ENCODE data around the gene TRDN.
"Not testable (repeated sequence)": the region's sequence is repeated elsewhere in the genome, so short reads cannot be mapped to it uniquely, and the experiment has no call there.

TRDN gene

DNA sequence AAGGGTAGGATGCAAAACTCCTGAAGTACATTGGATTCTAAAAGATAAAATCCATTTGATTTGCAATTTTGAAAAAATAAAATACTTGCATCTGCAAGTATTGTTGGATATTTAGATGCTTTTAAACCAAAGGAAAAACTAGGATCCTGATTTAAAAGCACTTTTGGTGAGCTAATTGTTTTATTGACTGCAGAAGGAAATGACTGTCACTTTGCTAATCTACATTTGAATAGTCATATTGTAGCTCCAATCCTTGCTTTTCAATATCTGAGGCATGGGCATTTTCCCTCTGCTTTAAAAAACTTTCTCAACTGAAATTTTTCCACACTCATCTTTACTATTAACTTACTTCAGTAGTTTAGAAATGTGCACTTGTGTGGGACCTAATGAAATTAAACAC, 74.1 kb downstream of the TRDN start:
- no peak for DNase-seq (ENCODE audit: low read depth in 2 of 2)

GRCh38 chr6:123562264-123562663, 74.5 kb downstream of the TRDN start:
- DNase-seq (ENCODE audit: low read depth in 2 of 2), result no peak

DNA sequence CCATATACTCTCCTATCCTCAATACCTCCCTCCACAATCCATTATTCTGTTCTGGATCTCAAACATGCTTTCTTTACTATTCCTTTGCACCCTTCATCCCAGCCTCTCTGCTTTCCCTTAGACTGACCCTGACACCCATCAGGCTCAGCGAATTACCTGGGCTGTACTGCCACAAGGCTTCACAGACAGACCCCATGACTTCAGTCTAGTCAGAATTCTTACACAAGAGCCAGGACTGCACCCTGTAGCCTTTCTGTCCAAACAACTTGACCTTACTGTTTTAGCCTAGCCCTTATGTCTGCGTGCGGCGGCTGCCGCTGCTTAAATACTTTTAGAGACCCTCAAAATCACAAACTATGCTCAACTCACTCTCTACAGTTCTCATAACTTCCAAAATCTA, 76.9 kb downstream of the TRDN start:
- DNase-seq (ENCODE audit: low read depth in 2 of 2), result not testable (repeated sequence)

GRCh38 chr6:123557474-123557873, 79.3 kb downstream of the TRDN start:
- not testable (repeated sequence) for DNase-seq (ENCODE audit: low read depth in 2 of 2)

GRCh38 chr6:123551939-123552707, 84.6 kb downstream of the TRDN start:
- no peak for DNase-seq (ENCODE audit: low read depth in 2 of 2)

GRCh38 chr6:123550052-123550617, 86.6 kb downstream of the TRDN start:
- no peak for DNase-seq (ENCODE audit: low read depth in 2 of 2)

GRCh38 chr6:123549476-123549875, 87.3 kb downstream of the TRDN start:
- no peak for DNase-seq (ENCODE audit: low read depth in 2 of 2)

DNA sequence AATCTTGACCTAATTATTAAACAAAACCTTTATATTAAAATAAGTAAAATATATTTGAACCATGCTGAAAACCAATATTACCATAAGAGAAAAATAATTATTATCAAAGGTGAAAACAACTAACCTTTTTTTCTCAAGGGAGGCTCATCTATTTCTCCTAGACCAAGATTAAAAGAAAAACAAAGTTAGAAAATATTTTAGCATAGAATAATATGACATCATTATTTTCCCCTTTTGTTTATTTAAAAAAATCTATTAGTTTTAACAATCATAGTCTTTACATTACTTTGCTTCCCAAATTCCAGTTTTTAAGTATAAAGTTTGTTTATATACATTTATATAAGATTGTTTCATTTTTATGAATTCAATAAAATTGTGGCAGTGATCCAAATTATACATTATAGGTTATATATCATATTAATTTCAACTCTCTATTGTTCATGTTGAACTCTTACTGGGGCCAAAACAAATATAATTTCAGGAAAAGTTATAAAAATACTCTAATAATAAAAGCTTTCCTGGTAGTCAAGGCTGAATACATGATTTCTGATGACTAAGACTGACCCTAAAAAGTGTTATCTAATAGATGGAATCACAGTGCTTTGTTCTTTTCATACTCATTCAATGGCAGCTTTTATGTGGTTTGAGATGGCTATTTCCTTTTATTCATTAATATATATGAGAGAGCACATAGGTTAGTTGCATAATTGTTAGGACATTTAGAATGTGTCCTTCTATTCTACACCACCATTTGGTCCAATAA, 89.4 kb downstream of the TRDN start:
- no peak for DNase-seq (ENCODE audit: low read depth in 2 of 2)

DNA sequence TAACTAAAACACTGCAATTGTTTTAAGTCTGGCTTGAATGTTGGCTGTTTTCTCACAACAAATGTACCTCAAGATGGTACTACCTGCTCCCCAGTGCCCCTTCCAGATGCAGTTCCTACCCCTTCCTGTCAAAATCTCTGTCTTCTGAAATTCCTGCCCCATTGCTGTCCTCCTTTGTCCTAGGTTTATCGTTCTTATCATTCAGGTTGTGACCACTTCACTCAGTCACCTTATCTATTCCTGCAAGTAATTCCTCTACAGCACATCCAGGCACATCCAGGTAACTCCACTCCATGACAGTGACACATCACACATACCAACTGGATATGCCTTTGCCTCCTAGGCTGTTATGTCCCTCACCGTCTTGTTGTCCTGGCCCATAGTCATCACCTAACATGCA, 90.2 kb downstream of the TRDN start:
- DNase-seq (ENCODE audit: low read depth in 2 of 2), result no peak

- no peak for DNase-seq (ENCODE audit: low read depth in 2 of 2)
These were observed 95.3 kb downstream of the TRDN start for GRCh38 chr6:123541462-123541861.

DNA sequence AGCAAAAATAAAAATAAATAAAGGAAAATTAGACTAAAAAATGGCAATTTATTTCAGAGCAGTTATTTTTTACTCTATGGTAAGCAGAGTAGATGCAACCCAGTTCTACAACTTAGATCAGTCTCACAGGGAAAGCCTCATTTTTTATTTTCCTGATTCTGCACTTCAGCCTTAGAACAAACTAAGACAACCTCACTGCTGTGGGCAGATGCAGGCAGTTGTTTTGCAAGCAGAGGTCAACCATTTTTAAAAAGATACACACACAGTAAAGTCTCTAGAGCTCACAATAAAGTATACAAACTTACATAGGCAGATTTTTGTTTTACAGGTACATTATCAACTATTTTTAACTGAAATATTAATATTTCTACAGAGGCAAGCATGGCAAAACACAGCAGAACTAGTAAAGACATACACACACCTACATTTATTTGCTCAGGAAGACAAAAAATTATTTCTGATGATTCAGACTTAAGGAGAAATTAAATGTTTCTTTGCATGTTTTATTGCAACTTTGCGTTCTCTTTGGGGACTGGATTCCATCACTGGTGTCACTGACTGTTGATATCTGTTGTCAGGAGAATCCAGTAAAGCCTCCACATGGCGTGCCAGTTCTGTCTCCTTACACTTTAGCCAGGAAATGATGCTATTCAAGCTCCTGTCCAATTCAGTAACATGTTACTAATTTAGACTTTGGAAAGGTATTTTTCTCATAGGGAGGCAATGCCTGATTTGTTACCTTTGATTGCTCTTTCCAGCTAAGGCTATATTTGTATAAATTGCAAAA, 102.7 kb downstream of the TRDN start:
- DNase-seq (ENCODE audit: low read depth in 2 of 2), result no peak

DNA sequence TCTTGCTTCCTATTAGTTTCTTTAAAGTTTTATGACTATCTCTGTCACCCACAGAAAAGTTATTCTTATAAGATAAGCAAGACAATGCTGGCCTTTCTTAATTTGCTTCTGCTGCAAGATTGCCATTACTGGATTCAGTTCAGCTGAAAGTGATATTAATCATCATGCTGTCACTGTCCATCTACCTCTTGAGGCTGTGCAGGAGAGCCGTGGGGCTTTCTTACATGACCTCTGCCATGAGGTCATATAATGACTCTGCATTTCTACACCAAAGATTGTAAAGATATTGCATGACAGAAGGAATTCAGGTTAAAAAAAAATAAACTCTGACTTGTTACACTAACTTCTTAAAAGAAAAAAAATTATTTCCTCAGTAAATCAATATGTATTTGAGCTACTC, 106.9 kb downstream of the TRDN start:
- DNase-seq (ENCODE audit: low read depth in 2 of 2), result no peak

GRCh38 chr6:123529058-123529457, 107.7 kb downstream of the TRDN start:
- DNase-seq (ENCODE audit: low read depth in 2 of 2), result no peak

DNA sequence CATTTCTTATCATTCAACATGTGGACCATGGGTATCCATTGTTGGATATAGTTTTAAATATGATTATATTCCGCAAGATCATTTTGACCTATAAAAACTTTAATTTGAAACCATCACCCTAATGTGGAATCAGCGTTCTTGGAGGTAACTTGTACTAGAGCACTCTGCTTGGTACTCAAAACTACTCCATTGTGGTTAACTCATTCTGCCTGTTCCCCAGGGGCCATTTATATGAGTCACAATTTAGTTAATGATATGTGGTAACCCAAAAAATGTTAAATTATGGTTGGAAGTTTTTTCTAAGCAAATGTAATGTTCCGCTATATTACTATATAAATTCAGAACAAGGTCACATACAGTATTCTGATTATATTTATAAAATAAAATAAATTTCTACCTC, 109.3 kb downstream of the TRDN start:
- no peak for DNase-seq (ENCODE audit: low read depth in 2 of 2)

GRCh38 chr6:123526128-123526527, 110.6 kb downstream of the TRDN start:
- DNase-seq (ENCODE audit: low read depth in 2 of 2), result no peak

- no peak for DNase-seq (ENCODE audit: low read depth in 2 of 2)
These were observed 112.0 kb downstream of the TRDN start for GRCh38 chr6:123524781-123525180.

DNA sequence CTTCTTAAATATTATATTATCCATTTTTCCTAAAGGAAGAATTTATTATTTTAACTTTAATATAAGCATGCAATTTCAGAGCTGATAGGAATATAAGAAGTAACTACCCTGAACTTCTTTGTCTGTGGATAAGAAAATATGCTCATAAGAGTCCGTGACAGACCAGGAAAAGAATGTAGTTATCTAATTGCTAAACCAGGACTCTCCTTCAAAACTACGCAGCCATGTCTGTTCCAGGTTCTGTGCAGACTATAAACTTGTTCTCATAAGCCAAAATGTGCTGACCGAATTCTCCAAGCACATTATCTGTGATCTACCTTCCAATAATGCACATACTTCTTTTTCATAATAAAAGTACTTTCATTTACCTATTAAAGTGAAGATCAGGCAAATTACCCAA, 116.5 kb downstream of the TRDN start:
- DNase-seq (ENCODE audit: low read depth in 2 of 2), result no peak

DNA sequence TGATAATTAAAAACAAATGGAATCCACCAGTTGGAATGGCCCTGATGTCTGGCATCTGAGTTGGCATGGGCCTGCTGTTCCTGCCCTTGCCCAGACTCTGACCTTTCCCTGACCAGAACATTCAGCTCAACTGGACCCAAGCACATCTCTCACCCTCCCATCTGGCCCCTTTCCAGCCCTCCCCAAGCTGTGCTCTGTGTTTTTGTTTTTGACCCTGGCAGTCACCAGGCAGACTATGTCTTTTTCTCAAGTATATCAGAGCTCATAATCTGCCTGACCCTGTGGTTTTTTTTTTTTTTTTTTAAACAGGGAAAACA, 117.6 kb downstream of the TRDN start:
- DNase-seq (ENCODE audit: low read depth in 2 of 2), result no peak

DNA sequence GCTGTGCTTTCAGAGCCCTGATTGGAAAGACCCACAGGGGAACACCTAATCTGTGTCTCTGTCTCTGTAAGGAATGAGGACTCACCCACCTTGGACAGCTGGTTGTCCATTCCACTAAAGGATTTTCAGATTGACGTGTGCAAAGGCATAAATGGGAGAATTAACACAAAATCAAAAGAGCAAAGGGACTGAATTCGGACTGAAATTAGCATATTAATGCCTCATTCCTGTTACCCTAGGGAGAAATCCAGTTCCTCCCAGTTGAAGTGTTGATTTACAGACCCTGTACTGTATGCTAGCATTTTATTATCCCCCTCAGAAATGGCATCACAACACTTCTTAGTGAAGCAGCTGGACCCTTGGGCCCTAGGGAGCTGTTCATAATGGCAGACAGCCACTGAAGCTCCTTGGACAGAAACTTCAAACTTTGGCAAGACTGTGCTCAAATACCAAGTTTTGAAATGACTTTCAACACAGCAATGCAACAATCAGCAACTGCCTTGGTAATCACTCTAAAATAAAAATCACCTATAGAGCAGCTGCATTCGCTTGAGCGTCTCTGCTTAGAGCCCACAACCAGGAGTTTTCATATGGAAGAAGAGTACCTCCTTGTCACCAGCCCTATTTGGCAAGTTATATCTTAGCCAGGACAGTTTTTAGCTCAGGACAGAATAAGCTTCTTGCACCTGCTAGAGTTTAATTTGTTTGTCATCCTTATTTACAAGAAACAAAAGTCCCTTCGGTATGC, 118.1 kb downstream of the TRDN start:
- DNase-seq (ENCODE audit: low read depth in 2 of 2), result no peak

DNA sequence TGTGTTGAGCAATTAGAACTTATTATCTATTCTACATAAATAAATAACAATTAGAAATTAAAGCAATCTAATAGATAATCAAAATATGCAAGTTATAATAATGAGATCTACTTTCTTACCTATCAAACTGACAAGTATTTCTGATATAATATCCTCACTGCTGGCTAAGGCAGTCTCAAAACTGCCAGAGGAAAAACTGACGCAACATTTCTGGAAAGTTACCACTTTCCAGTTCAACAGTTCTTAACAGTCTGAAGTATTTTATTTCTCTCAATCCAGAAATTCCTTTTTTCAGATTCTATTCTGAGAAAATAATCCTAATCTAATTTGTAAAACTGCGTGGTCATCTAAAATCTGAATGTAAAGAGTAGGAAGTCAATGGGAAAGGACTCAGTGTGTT, 121.0 kb downstream of the TRDN start:
- DNase-seq (ENCODE audit: low read depth in 2 of 2), result no peak

DNA sequence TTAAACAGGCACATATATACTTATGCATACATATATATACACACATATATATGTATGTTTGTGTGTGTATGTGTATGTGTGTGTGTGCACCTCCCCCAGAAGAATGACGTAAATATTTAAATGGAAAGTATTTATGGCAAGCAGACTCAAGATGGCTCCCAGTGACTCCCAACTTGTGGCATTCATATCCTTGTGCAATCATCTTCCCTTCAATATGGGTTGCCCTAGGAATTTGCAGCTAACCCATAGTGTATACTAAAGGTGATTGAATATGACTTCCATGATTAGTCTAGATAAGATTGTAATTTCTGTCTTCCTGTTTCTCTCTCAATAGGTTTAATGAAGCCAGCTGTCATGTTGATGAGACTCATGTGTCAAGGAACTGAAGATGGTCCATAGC, 127.6 kb downstream of the TRDN start:
- DNase-seq (ENCODE audit: low read depth in 2 of 2), result no peak

- DNase-seq (ENCODE audit: low read depth in 2 of 2), result no peak
These were observed 128.5 kb downstream of the TRDN start for GRCh38 chr6:123508290-123508689.
